ENCODE measurements around the gene ZNF880. TPM values are rescaled to one million over a fixed set of nuclear protein-coding genes. Genes with fewer than 3 reads are reported as not detected.

The ZNF880 gene
- total and polyA plus RNA-seq, 2 of the 4 experiments (the other 2 are of a cell fraction) = 17.4 to 40.3 TPM

DNA sequence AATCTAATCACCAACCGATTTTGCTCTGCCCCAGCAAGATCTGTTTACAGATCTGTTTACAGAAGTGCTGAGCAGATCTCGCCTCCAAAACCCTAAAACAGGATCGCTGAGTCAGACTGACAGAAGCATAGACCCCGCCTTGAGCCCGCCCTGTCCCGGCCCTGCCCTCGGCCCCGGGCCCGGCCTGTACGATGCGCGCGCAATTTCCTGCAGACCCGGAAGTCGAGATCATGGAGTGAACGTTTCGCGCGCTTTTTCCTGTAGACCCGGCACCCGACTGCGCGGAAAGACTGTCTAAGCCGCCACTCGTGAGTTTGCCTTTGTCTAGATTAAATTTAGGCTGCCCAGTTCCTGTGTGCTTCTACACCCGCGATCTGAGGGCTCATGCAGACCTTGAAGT, 59.2 kb downstream of the ZNF880 start, which contains the start of gene ZNF534:
TSS of gene ZNF534 (plus strand) at position 212 of the 400 bp plus-strand sequence. CDS start 2,327 bp downstream, outside the sequence.
- no peak within 1 kb of the TSS for H2AFZ ChIP-seq (replicated peaks; ENCODE audit: low read length, poor library complexity)
- intact Hi-C loops (cut with micrococcal nuclease) = no loop called here
- no peak within 1 kb of the TSS for H3K14ac ChIP-seq (replicated peaks; ENCODE audit: low read depth, low read length)
- H2BK120ac ChIP-seq (ENCODE audit: low read depth, low read length) = no peak within 1 kb of the TSS
- no peak within 1 kb of the TSS for H2BK5ac ChIP-seq (ENCODE audit: low read depth, low read length, poor library complexity, severe bottlenecking)
- CTCF ChIA-PET = no interaction called here
- in situ Hi-C loops (cut with MboI; ENCODE audit: low sequenced_read_pairs) = no loop called here
- no peak within 1 kb of the TSS for H2AK5ac ChIP-seq (ENCODE audit: low read depth, low read length)
- peaks cover 29% of the 10 kb centered on the region for H3K9me3 ChIP-seq (ENCODE audit: control insufficient read depth, insufficient read depth, low read length)
- H3K36me3 ChIP-seq (ENCODE audit: control insufficient read depth, insufficient read depth, low read length) = no peaks in the 10 kb centered on the region
- H3K9me1 ChIP-seq (ENCODE audit: insufficient read depth, low read length) = no peaks in the 10 kb centered on the region
- TF ChIP-seq POLR2A (IDR thresholded peaks at IDR 0.05; ENCODE audit: low read depth, low read length) (no peak), RFX5 (IDR thresholded peaks at IDR 0.05; ENCODE audit: low read depth, low read length) (no peak)
- TF ChIP-seq, protein P1, sequence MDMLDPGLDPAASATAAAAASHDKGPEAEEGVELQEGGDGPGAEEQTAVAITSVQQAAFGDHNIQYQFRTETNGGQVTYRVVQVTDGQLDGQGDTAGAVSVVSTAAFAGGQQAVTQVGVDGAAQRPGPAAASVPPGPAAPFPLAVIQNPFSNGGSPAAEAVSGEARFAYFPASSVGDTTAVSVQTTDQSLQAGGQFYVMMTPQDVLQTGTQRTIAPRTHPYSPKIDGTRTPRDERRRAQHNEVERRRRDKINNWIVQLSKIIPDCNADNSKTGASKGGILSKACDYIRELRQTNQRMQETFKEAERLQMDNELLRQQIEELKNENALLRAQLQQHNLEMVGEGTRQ (IDR thresholded peaks at IDR 0.05; ENCODE audit: low read depth, low read length) = no peak
- H3K27ac ChIP-seq (ENCODE audit: insufficient read depth, low read length) = no peak within 1 kb of the TSS
- H2AK9ac ChIP-seq (replicated peaks; ENCODE audit: low read depth, low read length, poor library complexity) = no peak within 1 kb of the TSS
- dilution Hi-C loops (cut with HindIII; ENCODE audit: low sequenced_read_pairs, unreplicated experiment) = no loop called here
- no peak within 1 kb of the TSS for H3K23ac ChIP-seq (ENCODE audit: low read depth, low read length)
- no peak within 1 kb of the TSS for H3K4me3 ChIP-seq (ENCODE audit: insufficient read depth, low read depth, low read length)
- H2BK20ac ChIP-seq (ENCODE audit: low read depth, low read length) = no peak within 1 kb of the TSS
- 65% methylated on average over 24 of the region's 27 CpGs; no CpG with 5 or more reads in 1 of the 2 experiments for WGBS, 2 experiments (ENCODE audit: extremely low coverage in 2 of 2, insufficient read length in 1 of 2)
- no peak within 1 kb of the TSS for H3K4ac ChIP-seq (ENCODE audit: low read depth, low read length)
- no peak within 1 kb of the TSS for H3K9ac ChIP-seq (ENCODE audit: low read depth, low read length)
- H4K91ac ChIP-seq (ENCODE audit: insufficient read depth, low read depth, low read length) = no peak within 1 kb of the TSS
- DNase-seq = no peak
- H3K56ac ChIP-seq (ENCODE audit: extremely low read depth, insufficient read depth, low read length) = no peak within 1 kb of the TSS
- no peak within 1 kb of the TSS for H4K5ac ChIP-seq (ENCODE audit: low read depth, low read length)
- no peaks in the 10 kb centered on the region for H3K4me1 ChIP-seq (ENCODE audit: control insufficient read depth, insufficient read depth, low read length)
- H4K20me1 ChIP-seq (ENCODE audit: insufficient read depth, low read length) = no peaks in the 10 kb centered on the region
- BruUV-seq (replicated peaks) = no TSS peak
- H3K27me3 ChIP-seq (ENCODE audit: control insufficient read depth, insufficient read depth, low read length) = no peaks in the 10 kb centered on the region
- POLR2A ChIA-PET (ENCODE audit: unreplicated experiment) = no interaction called here
- no peak within 1 kb of the TSS for H3K4me2 ChIP-seq (ENCODE audit: low read depth, low read length)
- no peaks in the 10 kb centered on the region for H3K79me1 ChIP-seq (ENCODE audit: low read depth in 1 of 2, low read length in 2 of 2)
- no peak for ATAC-seq (ENCODE audit: low read depth)
- no peak within 1 kb of the TSS for H3K18ac ChIP-seq (ENCODE audit: low read depth, low read length)
- H2BK15ac ChIP-seq (ENCODE audit: low read depth, low read length) = no peak within 1 kb of the TSS
- no peak within 1 kb of the TSS for H4K8ac ChIP-seq (ENCODE audit: low read depth in 2 of 2, low read length in 2 of 2)

Small RNA genes lying within 50 kb of the gene (microRNA-seq; reads per million reads assigned to microRNA genes)
- gene AC010332.1 (ENCODE audit: insufficient read depth, insufficient read length) = not detected

Small RNA genes lying within 50 kb of the gene (small RNA-seq; reads per million reads assigned to genes)
- gene AC010332.1 = 0 reads per million in 5 experiments

Other genes with a start within 250 kb of the ZNF880 start
- 13.3 and 13.6 TPM in 2 replicates for gene ZNF616, start 230.0 kb upstream of the ZNF880 start, total RNA-seq (2012; rRNA removed)
- 2.0 and 2.8 TPM in 2 replicates for gene ZNF616, start 230.0 kb upstream of the ZNF880 start, polyA plus RNA-seq (2012; rRNA removed)
- 4.1 and 5.0 TPM in 2 replicates for gene ZNF836, start 198.3 kb upstream of the ZNF880 start, total RNA-seq (2012; rRNA removed)
- gene ZNF836, start 198.3 kb upstream of the ZNF880 start, polyA plus RNA-seq (2012; rRNA removed) = 1.1 and 1.4 TPM in 2 replicates
- 137 and 173 TPM in 2 replicates for gene PPP2R1A, start 179.9 kb upstream of the ZNF880 start, total RNA-seq (2012; rRNA removed)
- 250 and 292 TPM in 2 replicates for gene PPP2R1A, start 179.9 kb upstream of the ZNF880 start, polyA plus RNA-seq (2012; rRNA removed)
- 18.9 and 20.4 TPM in 2 replicates for gene ZNF766, start 100.3 kb upstream of the ZNF880 start, total RNA-seq (2012; rRNA removed)
- gene ZNF766, start 100.3 kb upstream of the ZNF880 start, polyA plus RNA-seq (2012; rRNA removed) = 3.4 and 4.9 TPM in 2 replicates
- gene ZNF480, start 72.8 kb upstream of the ZNF880 start, total RNA-seq (2012; rRNA removed) = 10.9 and 22.5 TPM in 2 replicates
- 3.6 and 6.3 TPM in 2 replicates for gene ZNF480, start 72.8 kb upstream of the ZNF880 start, polyA plus RNA-seq (2012; rRNA removed)
- gene ZNF610, start 33.7 kb upstream of the ZNF880 start, total RNA-seq (2012; rRNA removed) = 3.6 TPM in 2 replicates
- gene ZNF610, start 33.7 kb upstream of the ZNF880 start, polyA plus RNA-seq (2012; rRNA removed) = 1.1 and 1.6 TPM in 2 replicates
- gene ZNF528, start 27.9 kb downstream of the ZNF880 start, total RNA-seq (2012; rRNA removed) = 14.3 and 16.4 TPM in 2 replicates
- gene ZNF528, start 27.9 kb downstream of the ZNF880 start, polyA plus RNA-seq (2012; rRNA removed) = 10.1 and 14.3 TPM in 2 replicates
- not detected in 2 replicates for gene ZNF534, start 59.2 kb downstream of the ZNF880 start, total RNA-seq (2012; rRNA removed)
- not detected in 2 replicates for gene ZNF534, start 59.2 kb downstream of the ZNF880 start, polyA plus RNA-seq (2012; rRNA removed)
- gene ZNF578, start 83.6 kb downstream of the ZNF880 start, total RNA-seq (2012; rRNA removed) = 2.8 and 4.1 TPM in 2 replicates
- gene ZNF578, start 83.6 kb downstream of the ZNF880 start, polyA plus RNA-seq (2012; rRNA removed) = 1.2 and 1.4 TPM in 2 replicates
- 19.9 and 22.8 TPM in 2 replicates for gene ZNF808, start 157.7 kb downstream of the ZNF880 start, total RNA-seq (2012; rRNA removed)
- gene ZNF808, start 157.7 kb downstream of the ZNF880 start, polyA plus RNA-seq (2012; rRNA removed) = 2.3 and 3.6 TPM in 2 replicates
- gene ZNF701, start 200.4 kb downstream of the ZNF880 start, total RNA-seq (2012; rRNA removed) = 12.2 and 12.5 TPM in 2 replicates
- gene ZNF701, start 200.4 kb downstream of the ZNF880 start, polyA plus RNA-seq (2012; rRNA removed) = 3.1 and 3.8 TPM in 2 replicates

Data from IMR-90 (cell line).